Stimulated activated CD8-positive, alpha-beta memory T cell treated with anti-CD3 and anti-CD28 coated beads, Interleukin-2, amount 100 ng/mL, for 48 hours (primary cell): ENCODE results near the gene EVPLL.
"Not testable (repeated sequence)": the region's sequence is repeated elsewhere in the genome, so short reads cannot be mapped to it uniquely, and the experiment has no call there.

Experiments
- DNase-seq, 2 donors: peaks; one replicate each; pipeline ENCODE4 v3.0.0-alpha.2; 2020; ENCODE audit warnings: low read depth in 2 of 2

The EVPLL gene

GRCh38 chr17:18423015-18423414, 45.4 kb downstream of the EVPLL start:
- DNase-seq: not testable (repeated sequence)

GRCh38 chr17:18425593-18425992, 48.0 kb downstream of the EVPLL start:
- not testable (repeated sequence) for DNase-seq

DNA sequence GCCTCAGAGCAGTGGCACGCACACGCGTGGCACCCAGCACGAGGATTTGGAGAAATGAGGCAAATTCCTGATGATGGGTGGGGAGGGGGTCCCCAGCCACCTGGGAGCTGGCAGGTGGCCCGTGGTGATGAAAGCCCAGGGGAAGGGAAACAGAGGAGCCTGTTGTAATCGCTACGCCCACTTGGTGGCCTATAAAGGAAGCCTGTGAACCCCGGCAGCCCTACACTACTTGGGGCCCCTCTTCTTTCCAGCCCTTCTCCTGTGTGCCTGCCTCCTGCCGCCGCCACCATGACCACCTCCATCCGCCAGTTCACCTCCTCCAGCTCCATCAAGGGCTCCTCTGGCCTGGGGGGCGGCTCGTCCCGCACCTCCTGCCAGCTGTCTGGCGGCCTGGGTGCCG, 49.1 kb downstream of the EVPLL start:
- DNase-seq: not testable (repeated sequence)

DNA sequence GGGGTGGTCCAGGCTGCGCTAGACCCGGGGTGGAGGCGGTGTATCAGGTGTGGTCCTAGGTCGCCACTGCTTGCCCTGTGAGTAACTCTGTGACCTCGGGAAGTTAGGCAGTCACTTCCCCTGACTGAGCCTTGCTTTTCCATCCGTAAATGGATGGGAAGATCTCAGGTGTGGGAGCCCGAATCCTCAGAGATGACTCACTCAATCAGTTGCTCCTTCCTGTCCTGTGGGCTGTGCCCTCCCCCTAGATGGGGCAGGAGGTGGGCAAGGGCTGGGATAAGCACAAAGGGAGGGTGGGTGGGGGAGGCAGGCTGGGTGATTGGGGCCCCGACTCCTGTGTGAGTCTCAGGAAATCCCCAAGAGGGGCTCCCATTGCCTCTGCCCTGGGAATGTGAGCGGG, 54.6 kb downstream of the EVPLL start:
- DNase-seq: not testable (repeated sequence)
